Stimulated activated CD4-positive, alpha-beta T cell treated with anti-CD3 and anti-CD28 coated beads, Interleukin-1b, Interleukin-23, amount 100 ng/mL, for 48 hours (primary cell): ENCODE data around the gene SUOX.
"Not testable (repeated sequence)": the region's sequence is repeated elsewhere in the genome, so short reads cannot be mapped to it uniquely, and the experiment has no call there.

Source experiments
- DNase-seq: peaks from one replicate; pipeline ENCODE4 v3.0.0-alpha.2; 2020

Gene SUOX

DNA sequence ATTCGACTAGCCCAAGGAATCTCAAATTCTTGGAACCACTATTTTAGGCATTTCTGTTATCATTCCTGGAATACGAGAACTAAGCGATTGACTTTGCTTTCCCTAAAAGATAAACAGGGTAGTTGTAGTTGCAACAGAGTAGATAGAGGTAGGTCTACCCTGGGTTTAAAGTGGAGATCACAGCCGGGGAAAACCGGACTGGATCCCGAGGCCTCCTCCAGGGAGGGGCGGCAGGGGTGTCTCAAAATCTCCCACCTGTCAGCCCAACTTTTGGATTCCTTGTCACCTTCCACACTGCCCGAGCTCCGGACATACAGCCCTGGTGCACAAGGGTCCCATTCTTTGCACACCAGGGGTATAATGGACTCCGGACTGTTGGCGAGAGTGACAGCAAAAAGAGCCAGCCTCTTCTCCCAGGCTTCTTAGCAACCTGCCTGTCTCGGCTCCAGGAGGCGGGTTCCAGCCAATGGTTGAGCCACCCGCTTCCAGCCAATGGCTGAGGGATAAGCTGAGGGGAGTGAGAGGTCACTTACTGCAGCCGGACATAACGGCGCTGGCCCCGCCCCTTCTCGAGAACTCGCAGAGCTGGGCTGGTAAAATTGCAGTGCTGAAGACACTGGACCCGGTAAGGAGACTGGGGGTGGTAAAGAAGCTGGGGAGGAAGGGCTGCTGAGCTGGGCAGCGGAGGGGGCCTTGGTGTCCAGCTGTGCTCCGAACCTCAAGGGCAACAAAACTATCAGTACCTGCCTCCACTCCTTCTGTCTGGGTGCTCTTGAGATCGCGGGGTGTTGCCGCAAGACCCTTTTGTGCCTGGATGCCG is at the start of gene SUOX:
SUOX (plus strand) TSS at position 562 of the 820 bp plus-strand sequence. CDS start 4,946 bp downstream, outside the sequence.
- DNase-seq = peak; percentile 52

DNA sequence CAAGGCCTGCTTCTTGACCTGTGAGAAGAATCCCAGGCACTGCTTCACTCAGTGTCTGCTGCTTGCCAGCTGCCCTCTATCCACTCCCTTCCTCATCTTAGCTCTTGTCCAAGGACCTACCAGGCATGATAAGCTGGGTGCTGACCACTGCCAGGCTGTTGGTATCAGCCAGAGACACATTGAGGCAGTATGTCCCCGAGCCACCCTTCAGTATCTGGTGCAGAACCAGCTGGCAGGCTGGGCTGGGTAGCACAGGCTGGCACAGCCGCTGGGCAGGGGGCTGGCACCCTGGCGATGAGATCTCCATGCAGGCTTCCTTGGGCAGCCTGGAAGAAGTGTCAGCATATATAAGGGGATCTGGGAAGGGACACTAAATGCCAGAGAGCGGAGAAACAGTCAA is 41.7 kb upstream of the SUOX start:
- DNase-seq = no peak

DNA sequence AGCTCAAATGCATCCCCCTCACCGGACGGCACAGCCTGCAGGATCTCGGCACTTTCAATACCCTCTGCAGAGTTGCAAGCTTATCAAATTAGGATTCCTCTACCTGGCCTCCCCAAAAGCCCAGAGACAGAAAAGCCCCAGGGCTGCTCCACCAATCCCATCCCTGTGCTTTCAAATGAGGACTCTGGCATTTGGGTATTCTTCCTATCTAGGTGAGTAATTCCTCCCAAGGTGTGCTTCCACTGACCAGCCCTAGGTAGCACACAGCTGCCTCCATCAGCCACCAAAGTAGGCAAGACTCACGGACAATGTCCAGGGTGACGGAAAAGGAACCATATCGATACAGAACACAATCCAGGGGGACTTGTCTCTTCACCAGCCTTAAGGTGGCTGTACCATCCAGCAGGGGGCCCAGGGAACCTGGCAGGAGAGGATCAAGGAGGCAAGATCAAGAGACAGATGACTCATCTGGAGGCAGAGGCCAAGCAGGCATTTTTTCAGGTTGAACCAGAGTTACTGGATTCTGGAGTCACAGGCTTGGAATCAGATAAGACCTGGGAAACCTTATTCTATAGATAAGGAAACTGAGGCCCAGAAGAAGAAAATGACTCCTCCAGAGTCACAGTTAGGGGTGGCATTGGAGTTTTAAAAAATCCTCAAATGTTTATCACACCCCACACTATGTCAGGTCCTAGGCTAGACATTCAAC is 41.1 kb upstream of the SUOX start:
- peak; percentile 67 for DNase-seq

DNA sequence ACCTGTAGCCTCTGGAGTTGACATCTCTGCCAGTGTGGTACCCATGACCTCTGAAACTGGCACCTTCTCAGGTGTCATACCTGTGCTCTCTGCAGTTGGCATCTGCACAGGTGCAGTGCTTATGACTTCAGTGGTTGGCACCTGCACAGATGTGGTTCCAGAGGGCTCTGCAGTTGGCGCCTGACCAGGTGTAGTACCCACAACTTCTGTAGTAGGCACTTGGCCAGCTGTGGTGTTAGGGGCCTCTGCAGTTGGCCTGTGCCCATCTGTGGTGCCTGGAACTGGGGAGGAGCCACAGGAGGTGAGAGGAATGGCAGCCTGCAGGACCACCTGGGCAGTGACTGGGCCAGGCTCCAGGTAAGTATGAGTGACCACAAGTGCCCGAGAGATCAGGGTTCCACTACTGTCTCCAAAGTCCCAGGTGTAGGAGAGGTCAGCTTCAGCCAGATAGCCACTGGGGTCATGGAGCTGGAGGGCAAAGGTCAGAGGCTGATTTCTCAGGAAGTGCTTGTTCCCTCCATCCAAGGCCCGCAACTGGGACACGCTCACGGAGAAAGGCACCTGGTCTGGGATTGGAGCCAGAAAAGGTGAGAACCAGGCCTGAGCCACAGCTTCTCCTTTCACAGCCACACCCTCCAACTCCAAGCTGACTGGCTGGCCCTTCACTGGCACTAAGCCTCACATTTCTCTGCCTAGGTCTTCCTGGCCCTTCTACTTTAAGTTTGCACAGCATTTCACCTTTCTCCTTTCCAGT is 39.8 kb upstream of the SUOX start:
- DNase-seq = no peak

DNA sequence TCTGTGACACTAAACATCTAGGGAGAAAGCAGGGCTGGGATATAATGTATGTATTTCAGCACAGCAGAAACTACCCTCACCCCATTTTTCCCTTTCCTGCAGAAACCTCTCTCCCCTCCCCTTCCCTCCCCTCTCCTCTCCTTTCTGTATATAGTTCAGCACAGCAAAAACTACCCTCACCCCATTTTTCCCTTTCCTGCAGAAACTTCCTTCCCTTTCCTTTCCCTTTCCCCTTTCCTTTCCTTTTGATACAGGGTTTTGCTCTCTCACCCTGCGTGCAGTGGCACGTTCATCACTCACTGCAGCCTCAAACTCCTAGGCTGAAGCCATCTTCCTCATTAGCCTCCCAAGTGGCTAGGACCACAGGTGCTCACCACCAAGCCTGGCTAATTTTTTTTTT is 33.3 kb upstream of the SUOX start:
- no peak for DNase-seq

DNA sequence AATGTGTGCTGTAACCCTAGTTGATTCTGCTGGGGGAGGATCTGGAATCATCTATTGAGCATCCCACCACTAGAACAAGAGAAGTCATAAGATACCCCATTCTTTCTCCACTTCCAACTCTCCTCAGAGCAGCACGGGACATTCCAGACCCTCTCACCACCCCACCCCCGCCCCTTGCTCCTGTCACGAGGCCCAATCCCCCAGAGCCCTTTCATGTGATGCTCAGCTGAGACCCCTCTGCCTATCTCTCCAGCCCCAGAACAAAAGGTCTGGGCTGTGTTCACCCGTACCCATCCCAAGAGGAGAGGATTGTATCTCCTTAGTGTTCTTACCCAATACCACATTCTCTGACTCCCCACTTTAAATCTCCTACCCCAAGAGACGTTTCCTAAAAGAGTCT is 31.8 kb upstream of the SUOX start:
- DNase-seq = no peak

DNA sequence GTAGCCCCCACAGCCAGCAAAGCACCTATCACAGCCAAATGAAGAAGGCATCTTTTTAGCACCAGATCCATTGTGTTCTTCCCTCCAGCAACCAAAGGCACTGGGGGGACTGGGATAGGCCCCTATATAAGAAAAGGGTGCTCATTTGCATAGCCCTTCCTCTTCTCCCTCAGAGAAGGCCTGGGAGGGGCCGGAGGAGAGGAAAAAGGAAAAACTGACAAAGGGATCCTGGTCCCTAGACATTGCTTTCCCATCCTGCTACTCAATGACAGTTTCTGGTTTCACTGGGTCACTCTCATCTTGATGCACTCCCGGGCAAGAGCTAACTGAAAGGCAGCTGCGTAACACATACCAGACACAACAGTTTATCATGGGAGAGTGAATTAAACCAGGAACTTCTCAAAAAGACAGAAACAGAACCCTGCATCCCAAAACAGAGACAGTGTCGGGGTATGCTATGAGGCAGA is 31.1 kb upstream of the SUOX start, which contains the start of gene PMEL:
PMEL (minus strand) TSS at position 102 of the 467 bp plus-strand sequence; CDS start at position 71, 31 bp downstream.
- no peak for DNase-seq

DNA sequence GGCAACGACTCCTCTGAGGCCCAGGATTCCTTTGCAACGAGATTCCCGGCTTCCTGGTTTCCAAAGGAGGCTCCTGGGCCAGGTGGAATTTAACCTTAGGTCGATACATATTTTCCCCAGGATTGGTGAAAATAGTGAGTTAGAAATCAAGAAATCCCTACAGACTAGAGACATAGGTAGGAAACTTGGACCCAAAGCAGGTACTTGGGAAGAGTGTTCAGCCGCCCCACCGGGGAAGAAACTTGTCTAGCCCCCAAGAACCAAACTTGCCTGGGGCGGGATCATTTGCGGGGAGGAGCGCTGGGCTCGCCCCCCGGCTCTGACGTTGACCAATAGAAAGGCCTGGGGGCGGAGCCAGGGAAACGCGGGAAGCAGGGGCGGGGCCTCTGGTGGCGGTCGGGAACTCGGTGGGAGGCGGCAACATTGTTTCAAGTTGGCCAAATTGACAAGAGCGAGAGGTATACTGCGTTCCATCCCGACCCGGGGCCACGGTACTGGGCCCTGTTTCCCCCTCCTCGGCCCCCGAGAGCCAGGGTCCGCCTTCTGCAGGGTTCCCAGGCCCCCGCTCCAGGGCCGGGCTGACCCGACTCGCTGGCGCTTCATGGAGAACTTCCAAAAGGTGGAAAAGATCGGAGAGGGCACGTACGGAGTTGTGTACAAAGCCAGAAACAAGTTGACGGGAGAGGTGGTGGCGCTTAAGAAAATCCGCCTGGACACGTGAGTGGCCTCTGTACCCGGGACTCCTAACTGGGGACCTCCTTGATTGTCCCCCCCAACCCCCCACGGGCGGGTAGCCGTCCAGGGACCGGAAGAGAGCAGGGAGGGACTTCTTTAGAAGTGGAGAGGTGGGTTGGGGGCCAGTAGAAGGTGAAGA is 30.4 kb upstream of the SUOX start, which contains the start of gene CDK2:
CDK2 (plus strand) TSS at position 423 of the 874 bp plus-strand sequence; CDS start at position 602, 179 bp downstream.
- peak; percentile 91 for DNase-seq

DNA sequence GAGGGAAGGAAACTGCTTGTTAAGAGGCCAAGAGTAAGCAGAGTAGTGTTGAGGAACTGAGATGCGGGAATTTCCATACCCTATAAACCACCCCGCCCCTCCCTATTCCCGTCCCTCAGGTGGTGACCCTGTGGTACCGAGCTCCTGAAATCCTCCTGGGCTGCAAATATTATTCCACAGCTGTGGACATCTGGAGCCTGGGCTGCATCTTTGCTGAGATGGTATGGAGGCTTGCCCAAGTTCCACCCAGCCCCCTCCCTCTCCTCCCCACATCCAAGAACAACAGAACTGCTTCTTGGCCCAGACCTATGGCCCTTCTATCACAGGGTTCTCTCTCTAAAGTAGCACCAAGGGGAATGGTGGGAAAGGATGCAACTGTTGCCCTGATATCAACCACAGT is 27.7 kb upstream of the SUOX start:
- DNase-seq = no peak

DNA sequence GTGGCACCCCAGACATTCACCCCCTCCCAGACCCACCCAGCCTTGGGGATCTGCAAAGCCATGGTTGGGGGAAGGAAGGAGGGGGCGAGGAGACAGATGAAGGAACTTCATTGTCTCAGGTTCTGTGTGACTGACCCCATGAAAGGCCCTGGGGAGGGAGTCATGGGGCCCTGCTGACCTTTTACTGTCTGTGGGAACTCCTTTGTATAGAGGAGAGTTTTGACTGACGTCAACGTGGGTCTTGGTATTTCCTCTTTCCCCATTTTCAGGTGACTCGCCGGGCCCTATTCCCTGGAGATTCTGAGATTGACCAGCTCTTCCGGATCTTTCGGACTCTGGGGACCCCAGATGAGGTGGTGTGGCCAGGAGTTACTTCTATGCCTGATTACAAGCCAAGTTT is 26.3 kb upstream of the SUOX start:
- no peak for DNase-seq

DNA sequence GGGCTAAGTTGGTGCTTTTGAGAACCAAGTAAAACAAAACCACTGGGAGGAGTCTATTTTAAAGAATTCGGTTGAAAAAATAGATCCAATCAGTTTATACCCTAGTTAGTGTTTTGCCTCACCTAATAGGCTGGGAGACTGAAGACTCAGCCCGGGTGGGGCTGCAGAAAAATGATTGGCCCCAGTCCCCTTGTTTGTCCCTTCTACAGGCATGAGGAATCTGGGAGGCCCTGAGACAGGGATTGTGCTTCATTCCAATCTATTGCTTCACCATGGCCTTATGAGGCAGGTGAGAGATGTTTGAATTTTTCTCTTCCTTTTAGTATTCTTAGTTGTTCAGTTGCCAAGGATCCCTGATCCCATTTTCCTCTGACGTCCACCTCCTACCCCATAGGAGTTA is 25.0 kb upstream of the SUOX start:
- DNase-seq = no peak

DNA sequence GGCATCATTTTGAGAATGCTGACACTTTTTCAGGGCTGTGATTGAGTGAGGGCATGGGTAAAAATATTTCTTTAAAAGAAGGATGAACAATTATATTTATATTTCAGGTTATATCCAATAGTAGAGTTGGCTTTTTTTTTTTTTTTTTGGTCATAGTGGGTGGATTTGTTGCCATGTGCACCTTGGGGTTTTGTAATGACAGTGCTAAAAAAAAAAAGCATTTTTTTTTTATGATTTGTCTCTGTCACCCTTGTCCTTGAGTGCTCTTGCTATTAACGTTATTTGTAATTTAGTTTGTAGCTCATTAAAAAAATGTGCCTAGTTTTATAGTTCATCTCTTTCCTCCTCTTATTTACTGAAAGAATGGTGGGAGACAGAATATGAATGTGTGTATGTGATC is 24.6 kb upstream of the SUOX start:
- DNase-seq = no peak

DNA sequence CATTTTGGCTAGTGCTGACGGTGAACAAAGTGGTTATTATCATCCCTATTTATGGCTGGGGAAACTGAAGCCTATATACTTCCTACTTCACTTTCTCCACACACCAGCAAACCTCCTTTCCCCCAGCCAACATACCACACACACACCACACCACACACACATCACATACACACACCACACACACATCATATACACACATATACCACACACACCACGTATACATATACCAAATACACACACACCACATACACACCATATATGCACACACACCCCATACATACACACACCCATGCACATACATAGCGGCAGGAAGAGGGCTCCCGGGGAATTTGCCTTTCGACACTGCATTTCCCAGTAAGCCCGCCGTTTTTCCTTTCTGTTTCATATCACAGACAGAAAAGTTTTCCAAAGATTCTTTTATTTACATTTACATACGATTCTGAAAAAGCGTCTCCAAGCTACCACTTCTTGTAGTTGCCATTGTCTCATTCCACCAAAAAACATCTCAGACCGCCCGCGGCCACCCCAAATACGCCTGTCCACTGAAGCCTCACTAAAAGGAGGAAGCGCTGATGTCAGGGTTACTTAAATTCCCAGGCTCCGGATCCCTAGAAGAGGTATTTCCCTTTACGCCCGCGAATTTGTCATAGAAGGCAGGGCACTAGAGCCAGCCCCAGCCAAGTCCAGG is 24.0 kb upstream of the SUOX start:
- no peak for DNase-seq

DNA sequence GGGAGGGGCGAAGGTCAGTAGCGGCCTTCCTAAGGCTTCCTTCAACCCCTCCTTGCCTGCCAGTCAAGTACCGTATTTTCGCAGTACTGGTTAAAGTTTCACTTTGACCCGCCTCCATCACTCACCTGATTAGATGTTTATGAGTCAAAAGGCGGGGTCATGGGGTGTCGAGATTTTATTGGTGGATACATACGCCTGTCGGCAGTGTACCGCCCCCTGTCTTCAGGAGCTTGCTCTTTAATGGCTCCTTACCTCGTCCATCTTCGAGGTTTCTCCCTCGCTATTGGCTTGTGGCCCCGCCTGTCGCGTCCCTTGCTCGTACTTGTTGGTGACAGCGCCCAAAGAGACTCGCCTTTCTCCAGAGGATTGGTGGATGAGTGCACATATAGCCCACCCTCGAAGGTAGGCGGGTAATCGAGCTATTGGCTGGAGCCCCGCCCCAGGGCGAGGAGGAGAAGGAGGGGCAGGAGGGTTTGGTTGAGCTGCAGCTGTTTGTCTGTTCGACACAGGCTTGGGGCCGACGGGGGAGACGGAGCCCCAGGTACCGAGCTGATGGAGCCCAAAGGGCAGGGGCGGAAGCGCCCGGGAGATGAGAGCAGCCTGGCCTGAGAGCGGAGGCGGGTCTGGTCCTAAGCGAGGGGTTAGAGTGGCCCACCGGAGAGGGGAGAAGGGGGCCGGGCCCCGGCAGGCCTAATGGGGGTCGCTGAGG is 23.3 kb upstream of the SUOX start, which contains the start of gene RAB5B:
RAB5B (plus strand) TSS at position 480 of the 709 bp plus-strand sequence. CDS start 12,883 bp downstream, outside the sequence.
- DNase-seq = peak; percentile 99

DNA sequence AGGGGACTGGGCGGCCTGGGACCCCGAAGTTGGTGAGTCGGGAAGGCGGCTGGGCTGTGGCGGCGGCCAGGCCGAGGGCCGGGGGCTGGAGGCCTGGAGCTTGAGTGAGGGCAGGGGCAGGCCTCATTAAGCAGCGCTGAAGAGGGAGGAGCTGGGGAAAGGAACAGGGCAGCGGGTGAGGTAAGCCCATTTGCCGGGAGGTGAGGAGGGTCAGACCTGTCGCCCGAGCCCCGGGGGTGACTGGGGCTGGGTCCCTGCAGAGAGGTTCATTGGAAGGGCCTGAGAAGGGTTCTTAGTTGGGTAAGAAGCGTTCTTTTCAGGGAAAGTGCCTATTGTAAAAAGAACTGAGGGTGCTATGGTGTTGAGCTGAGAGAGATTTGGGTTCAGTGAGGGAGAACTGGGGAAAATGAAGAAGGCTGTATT is 22.8 kb upstream of the SUOX start:
- peak; percentile 41 for DNase-seq

DNA sequence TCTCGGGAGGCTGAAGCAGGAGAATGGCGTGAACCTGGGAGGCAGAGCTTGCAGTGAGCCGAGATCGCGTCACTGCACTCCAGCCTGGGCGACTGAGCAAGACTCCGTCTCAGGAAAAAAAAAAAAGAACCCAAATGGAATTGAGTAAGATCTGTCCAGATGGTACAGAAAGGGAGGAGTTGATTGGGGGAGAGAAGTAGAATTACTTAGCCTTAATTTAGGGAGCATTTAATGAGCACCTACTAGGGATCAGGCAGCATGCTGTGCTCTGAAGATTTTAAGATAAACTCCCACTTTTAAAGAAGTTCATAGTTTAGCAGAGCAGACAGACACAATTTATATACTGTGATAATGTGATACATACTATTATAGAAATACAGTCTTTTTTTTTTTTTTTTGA is 18.7 kb upstream of the SUOX start:
- no peak for DNase-seq

DNA sequence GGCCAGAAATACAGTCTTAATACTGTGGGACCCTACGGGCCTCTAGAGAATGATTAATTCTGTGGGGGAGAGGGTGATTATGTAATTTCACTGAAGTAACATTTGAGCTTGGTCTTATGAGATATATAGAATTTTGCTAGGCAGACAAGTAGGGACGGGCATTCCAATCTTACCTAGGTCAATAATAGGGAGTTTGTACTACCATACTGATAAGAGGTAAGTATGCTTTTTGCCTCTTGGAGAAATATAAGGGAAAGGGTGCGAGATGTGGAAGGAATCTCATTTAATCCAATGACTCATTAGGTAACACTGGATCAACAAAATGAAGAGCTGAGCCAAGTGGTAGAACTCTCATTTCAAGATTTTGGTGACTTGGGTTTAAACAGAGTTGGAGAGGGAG is 18.0 kb upstream of the SUOX start:
- no peak for DNase-seq

DNA sequence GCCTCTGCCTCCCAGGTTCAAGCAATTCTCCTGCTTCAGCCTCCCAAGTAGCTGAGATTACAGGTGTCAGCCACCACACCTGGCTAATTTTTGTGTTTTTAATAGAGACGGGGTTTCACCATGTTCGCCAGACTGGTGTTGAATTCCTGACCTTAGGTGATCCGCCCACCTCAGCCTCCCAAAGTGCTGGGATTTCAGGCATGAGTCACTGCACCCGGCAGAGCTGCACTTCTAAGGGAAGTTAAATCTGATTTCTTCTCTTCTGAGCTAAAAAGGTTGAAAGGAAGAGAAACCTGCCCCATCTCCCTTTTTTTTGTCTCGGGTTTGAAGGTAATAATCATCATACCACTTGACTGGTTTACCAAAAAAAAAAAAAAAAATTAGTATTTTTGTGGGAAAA is 15.2 kb upstream of the SUOX start:
- not testable (repeated sequence) for DNase-seq

DNA sequence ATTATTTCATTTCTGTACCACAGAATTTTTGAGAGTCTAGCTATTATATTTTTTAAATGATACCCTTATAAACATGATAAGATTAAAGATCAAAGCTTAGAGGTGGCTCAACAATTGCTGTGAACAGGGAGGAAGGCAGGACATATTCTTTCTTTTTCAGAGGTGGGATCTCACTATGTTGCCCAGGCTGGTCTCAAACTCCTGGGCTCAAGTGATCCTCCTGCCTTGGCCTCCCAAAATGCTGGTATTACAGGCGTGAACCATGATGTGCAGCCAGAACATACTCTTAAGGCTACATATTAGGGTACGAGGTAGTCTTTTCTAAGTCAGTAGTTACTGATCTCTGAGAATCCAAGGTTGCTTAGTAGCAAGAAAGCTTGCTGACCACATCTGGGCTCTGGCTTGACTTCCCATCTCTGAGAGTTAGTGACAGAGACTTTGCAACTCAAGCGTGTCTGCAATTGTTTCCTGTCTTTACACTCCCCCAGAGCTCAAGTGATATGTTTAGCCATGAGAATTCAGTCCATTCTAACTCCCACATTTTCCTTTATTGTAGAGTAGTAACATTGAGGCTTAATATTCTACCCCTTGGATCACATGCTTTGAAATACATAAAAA is 14.6 kb upstream of the SUOX start:
- DNase-seq = no peak

DNA sequence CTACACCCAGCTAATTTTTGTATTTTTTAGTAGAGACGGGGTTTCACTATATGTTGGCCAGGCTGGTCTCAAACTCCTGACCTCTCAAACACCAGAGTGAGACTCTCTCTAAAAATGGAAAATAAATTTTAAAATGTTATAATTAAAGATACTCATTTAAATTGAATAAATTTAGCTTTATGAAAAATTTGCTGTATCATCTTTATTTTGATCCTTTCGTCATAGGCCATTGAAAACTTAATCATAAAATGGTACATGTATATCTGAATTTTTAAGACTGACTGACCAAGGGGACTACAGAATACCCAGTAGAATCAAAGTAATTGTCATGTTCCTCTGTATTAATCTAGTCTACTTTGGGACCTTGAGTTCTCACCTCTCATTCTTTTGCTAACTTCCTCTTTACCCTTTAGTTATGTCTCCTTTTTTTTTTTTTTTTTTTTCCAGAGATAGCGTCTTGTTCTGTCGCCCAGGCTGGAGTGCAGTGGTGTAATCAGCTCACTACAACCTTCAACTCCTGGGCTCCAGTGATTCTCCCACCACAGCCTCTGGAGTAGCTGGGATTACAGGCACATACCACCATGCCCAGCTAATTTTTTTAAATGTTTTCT is 13.7 kb upstream of the SUOX start:
- no peak for DNase-seq
